ENCODE data around the gene PGM1.

The PGM1 gene

DNA sequence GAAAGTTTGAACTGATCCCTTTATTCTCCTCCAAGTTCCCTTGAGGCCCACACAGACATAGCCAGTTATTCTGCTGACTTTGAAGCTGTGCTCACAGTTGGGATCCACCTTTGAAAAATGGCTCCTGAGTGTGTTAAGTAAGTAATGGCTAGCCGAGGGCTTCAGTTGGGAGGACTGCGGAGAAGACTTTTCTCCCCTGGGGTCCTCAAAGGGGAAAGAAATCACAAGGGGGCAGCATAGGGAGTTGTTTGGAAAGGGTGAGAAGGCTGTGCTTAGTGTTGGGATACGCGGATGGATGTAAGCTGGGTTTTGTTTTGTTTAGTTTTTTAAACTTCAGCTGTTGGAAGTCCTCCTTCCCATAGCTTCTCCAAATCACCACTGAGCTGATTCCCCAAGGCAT is 8.3 kb downstream of the PGM1 start:
- no peak for DNase-seq

DNA sequence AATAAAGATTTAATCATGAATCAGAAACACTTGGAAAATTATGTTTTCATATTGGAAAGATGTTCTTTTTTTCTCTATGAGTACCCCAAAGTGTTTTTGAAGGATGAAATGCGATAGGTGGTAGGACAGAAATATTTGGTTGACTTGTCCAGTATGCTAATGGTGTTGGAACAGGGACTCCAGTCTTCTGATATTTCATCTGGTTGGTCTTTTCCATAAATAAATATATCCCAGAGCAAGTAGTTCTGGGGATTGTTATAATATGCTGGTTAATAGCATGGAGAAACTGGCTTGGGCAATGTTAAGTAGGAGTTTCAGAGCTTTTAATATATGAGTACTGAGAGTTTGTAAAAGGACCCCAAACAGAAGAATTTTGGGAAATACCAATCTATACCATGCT is 8.7 kb downstream of the PGM1 start:
- no peak for DNase-seq

DNA sequence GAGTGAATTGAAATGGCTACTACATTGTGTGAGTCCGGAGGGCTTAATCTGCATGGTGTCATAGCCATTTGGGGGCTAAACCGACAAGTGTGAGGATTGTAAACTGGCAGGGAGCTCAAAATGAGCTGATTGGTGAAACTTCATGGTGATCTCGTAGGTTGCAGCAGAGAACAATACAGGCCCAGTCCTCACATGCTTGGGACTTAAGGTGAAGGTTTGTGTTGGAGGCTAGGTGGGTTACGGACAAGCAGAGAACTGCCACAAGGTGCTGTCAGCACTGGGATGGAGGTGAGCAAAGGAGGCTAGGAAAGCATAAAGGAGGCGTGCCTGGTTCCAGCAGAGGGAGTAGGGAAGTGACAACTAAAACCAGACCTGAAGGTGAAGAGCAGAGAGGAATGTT is 9.4 kb downstream of the PGM1 start:
- no peak for DNase-seq

DNA sequence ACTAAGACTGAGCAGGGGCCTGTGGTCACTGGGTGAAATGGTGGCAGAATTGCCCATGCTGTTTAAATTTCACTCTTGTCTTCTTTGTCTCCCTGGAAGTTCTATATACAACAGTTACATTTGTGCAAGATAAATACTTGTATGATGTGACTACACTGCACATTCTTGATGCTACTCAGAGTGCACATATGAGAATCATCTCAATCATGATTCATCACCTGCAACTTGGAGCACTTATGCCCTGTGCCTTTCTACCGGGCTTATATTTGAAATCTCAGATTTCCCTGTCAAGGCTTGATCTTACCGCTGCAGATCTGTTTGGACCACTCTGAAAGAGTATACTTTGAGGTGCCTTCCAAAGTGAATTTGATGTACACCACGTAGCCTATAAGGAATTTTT is 10.6 kb downstream of the PGM1 start:
- DNase-seq, result no peak

DNA sequence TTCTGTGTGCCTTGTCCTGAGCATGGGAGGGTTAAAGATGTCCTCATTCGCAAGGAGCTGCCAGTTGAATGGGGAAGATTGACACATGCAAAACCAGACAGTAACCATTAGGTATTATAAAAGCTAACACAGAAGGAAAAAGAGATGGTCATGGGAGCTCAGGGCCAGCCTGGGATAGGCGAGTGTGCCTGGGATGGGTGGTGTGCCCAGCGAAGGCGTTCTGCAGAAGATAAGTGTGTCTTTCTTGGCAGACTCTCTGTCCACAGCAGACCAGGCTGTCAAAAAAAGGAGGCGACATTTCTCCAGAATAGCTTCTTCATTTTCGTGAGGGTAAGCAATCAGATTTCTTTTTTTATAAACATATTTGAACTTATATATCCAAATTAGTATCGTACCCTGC is 14.1 kb downstream of the PGM1 start:
- no peak for DNase-seq

DNA sequence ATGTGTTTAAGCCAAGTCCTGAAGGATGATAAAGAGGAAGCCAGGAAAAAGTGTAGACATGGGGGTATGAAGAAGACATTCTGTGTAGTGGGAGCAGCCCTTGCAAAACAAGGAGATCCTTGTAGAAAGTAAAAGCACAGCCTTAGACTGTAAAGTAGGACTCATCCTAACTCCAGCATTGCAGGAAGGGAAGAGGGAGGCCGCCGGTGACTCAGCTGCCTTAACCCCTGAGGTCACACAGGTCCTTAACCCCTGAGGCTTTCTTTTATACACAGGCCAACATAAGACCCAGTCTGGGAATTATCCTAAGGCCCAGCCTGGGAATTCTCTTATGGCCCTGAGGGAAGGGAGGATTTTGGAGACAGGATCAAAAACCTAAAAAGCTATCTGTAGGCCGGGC is 18.0 kb downstream of the PGM1 start:
- DNase-seq, result no peak

DNA sequence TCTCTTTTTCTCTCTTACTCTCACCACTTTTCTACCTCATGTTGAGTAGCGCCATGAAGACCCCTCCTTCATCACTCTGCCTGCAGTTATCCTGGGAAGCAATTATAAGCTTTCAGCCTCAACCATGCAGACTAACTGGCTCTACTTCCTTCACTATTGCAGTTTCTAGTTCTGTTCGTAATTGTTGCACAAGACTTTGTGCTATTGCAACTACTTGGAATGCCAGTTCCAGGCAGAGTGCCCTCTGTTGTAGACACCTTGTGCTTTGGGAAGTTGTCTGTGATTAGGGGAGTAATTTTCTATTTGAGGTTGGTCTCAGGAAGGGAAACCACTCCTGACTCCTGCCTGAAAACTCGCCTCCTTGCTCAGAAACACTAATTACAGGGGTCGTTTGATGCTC is 19.4 kb downstream of the PGM1 start:
- no peak for DNase-seq

DNA sequence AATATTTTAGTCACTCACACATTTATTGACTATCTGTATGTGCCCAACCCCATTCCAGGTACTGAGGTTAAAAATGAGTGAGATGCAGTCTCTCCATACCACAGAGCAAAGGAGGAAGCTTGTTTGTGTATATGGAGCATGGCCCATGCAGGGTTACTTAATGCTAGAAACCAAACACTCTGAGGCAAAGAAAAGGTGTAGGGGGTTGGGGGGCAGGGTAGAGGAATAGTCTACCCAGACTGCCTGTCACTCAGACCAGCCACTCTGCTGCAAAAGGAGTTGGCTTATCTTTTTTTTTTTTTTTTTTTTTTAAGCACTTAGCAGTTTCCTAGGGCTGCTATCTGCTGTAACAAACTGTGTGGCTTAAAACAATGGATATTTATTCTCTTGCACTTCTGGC is 19.8 kb downstream of the PGM1 start:
- DNase-seq, result no peak

DNA sequence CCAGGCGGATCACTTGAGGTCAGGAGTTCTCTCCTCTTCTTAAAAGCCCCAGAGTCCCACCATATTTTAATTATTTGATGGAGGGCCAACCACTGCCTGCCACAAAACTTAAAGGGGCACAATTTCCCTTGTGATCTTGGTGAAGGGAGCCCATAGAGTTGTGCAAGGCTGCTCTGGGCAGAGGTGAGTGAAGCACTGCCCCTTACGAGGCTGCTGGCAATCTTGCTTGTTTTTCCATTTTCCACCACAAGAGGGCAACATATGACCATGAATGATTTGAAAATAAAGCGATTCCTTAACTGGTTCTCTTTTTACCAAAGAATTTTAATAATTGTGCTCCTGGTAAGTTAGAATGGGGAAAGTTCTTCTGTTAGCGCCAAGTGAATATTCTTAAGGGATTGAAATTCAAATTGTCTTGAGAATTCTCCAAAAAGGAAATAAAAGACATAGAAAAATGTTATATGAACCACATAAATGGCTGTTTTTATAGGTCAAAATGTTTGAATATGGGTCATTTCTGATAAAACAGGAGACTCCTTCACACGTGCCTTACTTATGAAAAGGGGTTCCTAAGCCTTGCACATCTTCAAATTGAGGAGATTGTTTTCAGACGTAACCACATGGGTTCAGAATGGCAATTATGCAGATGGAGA is 22.7 kb downstream of the PGM1 start:
- DNase-seq, result peak; percentile 65

DNA sequence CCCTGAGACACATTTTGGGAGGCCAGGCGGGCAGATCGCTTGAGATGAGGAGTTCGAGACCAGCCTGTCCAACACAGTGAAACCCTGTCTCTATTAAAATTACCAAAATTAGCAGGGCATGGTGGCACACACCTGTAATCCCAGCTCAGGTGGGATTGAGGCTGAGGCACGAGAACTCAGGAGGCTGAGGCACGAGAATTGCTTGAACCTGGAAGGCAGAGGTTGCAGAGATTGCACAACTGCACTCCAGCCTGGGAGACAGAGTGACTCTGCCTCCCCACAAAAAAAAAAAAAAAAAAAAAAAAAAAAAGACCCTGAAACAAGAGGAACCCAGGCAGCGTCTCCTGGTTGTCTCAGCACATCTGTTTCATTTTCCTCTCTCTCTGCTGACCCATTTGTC is 24.2 kb downstream of the PGM1 start:
- DNase-seq, result no peak

DNA sequence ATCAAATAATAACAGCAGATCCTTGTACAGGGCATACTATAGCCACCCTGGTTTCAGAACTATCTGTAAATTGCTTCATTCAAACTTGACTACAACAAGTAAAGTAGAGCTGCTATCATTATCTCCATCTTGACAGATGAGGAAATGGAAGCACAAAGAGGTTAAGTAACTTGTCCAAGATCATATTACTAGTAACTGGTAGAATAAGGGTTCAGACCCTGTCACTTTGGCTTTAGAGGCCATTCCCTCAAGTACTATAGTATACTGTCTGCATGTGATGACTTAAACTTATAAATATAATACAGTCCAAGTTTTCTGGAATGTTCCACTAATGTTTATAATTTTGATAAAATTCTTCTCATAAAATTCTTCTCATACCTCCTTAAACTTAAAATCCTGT is 24.8 kb downstream of the PGM1 start:
- no peak for DNase-seq

DNA sequence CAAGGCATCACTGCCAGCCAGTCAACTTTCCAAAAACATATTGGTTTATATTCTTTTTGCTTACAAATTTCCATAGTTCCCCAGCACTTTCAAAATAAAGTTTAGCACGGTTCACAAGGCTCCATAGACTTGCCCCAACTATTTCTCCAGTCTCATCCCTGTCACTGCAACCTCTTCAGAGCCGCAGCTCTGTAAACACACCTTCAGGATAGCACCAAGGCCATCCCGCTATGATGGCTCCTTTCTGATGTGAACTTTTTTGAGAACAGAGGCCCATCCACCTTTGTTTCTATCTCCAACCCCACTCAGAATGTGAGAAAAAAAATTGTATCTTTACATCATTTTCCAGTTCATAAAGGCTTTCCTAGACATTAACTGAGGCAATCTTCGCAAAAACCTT is 26.3 kb downstream of the PGM1 start:
- DNase-seq, result no peak

DNA sequence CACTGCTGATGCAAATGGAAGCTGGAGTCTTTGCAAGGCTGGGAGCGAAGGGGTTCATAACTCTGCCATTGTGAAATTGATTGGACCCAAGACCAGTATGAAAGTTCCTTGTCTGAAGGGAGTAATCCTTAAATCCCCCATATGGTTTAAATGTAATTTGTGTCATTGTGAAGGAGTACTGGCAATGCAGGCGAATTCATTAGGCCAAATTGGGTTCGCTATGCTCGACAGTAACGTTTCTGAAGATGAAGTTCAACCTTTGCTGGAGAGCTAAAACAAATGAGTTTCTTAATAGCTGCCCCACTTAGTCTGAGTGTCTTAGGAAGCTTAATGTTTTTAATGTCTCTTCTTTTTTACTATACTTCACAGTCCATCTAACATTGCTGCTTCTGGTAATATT is 27.5 kb downstream of the PGM1 start:
- no peak for DNase-seq

DNA sequence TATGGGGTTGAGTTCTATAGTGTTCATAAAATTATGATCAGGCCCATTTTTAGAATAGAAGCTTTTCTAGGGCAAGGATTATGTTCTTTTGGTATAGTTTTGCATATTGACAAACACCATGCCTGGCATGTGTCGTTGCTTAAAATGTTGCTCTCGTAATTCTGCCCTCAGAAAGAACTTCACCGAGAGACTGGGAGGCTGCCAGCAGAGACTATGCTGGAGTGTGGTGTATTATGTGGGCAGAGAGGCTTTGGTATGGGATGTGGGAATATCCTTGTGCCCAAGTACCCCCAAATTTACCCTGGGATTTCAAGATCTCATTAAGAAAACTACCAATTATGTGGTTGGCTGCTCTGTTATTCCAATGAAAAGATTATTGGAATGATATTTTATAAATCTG is 27.9 kb downstream of the PGM1 start:
- DNase-seq, result no peak

DNA sequence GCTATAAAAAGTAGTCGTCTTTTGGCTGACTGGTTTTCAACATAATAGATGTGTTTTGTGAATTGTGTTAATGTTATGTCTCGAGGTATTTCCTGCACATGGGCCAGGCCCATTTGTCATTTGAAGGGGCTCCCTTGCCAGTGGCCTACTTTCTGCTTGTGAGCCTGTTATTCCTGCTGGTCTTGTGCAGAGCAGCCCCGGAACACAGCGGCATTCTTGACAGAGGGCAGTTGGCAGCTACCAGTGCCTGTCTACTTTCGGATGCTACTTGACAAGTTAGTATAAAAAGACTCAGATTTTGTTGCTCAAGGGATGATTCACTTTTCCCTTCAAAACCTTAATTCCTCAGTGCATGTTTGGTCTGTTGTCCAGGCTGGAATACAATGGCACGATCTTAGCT is 28.5 kb downstream of the PGM1 start:
- DNase-seq, result no peak

DNA sequence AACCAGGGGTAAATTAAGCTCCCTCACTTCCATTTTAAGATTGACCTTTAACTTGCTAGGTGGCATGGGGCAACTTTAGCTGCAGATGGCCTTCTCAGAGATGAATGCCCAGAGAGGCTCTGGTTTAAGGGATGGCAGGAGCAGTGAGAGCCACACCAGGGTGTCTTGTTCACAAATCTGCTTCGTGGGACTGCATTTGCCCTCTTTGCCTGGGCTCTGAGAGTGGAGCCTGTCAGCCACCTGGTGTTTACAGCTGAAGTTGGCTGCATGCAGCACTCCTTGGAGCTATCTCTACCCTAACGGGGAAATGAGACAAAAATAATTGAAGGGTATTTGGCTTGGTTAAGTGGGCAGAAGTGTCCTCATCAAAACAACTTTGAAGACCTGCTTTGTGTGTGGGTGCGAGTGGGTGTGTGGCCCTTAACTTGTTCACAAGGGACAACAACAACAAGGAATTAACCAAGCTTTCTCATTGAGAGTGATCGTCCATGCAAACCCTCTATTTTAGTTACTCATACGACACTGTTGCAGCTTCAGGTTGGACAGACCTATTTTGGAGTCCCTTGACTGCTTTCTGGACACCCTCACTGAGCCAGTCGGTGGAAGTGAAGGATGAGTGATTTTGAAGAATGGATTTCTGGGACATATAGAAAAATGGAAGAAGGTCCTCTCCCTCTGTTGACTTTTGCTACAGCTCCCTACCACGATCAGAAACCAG is 29.8 kb downstream of the PGM1 start:
- DNase-seq, result no peak

DNA sequence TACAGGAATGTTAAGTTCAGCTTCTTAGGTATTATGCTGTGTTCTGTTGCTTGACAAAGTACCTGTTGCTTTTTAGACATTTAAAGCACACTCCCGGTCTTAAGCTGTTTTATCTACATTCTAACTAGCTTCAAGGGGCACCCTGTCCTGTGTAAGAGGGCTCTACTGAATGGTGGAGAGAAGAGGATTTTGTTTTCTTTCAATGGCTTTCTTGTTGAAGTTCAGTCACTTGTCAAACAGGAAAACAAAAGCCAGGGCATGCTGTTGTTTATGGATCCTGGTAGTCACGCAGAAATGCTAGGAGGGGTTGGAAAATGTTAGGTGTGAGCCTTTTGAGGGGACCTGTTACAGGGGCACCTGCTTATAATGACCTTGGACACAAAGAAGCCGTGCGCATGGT is 30.7 kb downstream of the PGM1 start:
- DNase-seq, result no peak

DNA sequence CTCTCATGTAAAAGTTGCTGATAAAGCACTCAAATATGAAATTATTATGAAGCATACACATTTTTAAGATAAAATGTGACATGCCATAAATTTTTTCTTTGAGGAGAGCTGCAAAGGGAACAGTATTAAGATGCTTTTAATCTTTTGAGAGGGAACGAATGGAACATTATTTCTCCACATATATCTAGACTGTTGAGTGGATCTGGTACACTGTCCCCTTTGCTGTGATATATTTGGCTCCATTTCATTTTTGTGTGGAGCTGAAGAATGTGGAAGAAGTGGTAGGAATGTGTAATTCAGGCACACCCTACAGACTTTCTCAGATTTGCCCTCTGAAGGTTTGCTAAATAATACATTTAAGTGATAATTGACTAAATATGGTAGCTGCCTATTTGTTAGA is 31.7 kb downstream of the PGM1 start:
- no peak for DNase-seq

DNA sequence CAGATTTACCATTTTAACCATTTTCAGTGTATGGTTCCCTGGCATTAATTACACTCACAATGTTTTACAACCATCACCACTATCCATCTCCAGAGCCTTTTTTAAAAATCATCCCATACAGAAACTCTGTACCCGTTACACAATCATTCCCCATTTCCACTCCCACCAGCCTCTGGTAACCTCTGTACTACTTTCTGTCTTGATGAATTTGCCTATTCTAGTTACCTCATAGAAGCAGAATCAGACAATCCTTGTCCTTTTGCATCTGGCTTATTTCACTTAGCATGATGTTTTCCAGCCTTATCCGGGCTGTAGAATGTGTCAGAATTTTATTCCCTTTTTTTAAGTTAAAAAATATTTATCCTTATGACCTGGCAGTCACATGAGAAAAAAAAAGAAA is 33.0 kb downstream of the PGM1 start:
- no peak for DNase-seq

DNA sequence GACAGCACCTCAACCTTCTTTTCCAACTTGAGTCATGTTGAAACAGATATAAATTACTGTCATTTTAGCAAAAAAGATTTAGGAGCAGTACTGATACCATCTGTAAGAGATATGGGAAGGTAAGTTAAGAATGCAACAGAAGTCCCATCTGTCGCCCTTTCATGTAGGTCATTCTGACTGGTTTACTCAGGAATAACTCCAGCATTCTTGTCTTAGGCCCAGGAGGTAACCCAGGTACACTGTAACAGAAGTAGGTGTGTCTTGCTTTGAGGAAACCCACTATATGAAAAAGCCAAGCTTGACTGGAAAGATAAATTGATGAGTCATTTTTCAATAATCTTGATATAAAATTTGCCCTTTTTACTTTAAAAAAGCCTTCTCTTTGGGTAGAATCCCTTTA is 35.4 kb downstream of the PGM1 start:
- no peak for DNase-seq

DNA sequence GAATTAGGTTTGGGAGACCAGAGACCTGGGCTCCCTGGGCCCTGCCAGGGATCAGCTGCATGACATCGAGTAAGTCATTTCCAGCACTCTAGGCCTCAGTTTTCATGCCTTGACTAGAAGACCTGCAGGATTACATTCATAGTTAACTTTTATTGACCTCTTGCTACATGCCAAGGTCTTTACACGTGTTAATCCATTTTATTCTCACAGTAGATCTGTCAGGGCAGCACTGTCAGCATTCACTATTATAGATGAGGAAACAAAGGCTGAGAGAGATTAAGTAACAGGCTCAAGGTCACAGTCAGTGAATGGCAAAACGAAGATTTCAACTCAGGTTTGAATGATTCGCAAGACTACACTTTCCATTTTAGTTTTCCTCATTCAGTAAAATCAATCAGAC is 37.0 kb downstream of the PGM1 start:
- no peak for DNase-seq

DNA sequence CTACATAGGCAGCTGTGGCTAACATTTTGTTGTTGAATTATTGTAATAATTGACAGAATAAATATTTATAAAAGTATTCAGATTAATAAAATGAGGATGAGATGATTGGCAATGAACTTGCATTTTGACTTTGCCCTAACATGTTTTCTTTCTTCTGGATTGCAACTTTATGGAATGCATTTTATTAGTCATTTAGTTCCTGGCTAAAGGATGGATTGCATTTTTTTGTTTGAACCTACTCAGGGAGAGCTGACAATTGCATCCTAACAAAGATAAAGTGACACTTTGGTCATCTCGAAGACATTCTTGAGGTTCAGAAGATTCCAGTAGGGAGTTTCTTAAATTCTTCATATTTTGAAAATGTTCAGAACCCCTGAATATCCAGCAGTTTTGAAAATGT is 37.5 kb downstream of the PGM1 start:
- no peak for DNase-seq

DNA sequence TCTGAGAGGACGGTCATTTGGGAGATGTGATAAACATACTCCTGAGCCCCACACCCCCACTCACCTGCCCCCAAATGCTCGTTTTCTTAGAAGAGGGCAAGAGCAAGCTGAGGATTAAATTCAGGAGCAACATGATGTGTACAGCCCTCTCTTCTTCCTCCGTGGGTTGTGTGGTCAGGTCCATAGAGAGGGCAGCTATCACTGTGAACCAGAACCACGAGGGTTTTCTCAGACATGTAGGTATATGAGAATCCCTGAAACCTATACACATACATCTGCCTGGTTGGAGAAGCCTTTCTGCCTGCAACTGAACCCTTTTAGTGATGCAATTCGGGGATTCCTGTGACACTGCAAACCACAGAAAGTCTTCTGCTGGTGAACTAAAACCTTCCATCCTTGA is 38.9 kb downstream of the PGM1 start:
- no peak for DNase-seq

DNA sequence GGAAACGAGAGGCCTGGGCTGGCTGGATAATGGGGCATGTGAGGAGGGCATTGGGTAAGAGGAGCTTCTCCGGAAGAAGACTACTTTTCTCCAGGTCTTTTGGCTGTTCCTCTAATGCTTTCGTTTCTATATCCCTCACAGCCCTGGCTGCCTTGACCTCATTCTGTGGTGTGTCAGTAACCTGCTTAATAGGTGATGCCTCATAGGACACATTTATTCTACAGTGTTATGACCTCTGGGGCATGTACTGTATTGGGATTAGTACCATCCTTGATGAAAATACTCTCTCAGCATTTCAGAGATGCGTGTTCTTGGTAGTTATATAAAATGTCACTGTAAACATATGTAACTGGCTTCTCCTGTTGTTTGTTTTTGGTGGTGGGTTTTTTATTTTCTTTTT is 40.1 kb downstream of the PGM1 start:
- DNase-seq, result no peak

DNA sequence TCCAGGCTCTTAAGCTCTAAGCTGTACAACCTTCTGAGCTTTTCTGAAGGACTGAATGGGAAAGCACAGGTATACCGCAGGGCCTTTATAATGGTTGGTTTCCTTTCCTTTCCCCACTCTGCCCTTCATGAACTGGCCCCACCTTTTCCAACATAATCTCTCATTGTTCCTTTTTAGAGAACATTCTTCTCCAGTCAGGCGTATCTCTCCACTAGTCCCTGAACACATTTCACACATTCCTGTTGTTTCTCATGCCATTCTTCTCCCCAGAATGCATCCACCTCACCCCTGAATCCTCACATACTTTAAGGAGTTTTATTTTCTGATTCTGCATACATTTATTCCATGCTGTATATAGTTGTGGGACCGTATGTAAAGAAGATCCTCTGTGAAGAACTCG is 41.3 kb downstream of the PGM1 start:
- DNase-seq, result no peak

All from KG1 (cell line).